ENCODE results near the gene TPD52L1. TPM values are rescaled to one million over a fixed set of nuclear protein-coding genes. Genes with fewer than 3 reads are reported as not detected.

Gene TPD52L1
- total and polyA plus RNA-seq, 2 donors (not counting 3 experiments of a cell fraction or from before 2014, with no cell fraction given), result 0.29 to 0.37 TPM

DNA sequence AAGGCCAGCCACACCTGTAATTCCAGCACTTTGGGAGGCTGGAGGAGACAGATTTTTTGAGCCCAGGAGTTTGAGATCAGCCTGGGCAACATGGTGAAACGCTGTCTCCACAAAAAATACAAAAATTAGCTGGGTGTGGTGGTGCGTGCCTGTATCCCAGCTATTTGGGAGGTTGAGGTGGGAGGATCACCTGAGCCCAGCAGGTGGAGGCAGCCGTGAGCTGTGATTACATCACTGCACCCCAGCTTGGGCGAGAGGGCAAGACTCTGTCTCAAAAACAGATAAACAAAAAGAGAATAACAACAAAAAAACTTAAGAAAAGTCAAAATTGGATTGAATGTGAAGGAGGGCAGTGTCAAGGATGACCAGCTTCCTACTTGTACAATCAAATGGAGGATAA, 2.9 kb downstream of the TPD52L1 start:
- no peak overlapping the region for H3K9ac ChIP-seq (replicated peaks; ENCODE audit: extremely low read depth, insufficient read depth, low read length)
- no peaks in the 10 kb centered on the region for H3K79me2 ChIP-seq (ENCODE audit: control insufficient read depth, insufficient read depth, low read length)
- H3K27me3 ChIP-seq (ENCODE audit: control insufficient read depth in 2 of 2, insufficient read depth in 2 of 2, low read length in 2 of 2), result peaks cover 0 to 8% of the 10 kb centered on the region in 2 experiments
- TF ChIP-seq MYC (IDR thresholded peaks at IDR 0.05; ENCODE audit: low read depth, low read length) (no peak), POLR2AphosphoS5 (IDR thresholded peaks at IDR 0.05; ENCODE audit: insufficient read depth, low read depth, low read length) (no peak), GATA2 (IDR thresholded peaks at IDR 0.05; ENCODE audit: insufficient read depth, insufficient read length, low read depth, low read length) (no peak), CTCF (IDR thresholded peaks at IDR 0.05; ENCODE audit: extremely low read depth in 1 of 2, insufficient read depth in 1 of 2, low read depth in 1 of 2, low read length in 2 of 2) (no peak), FOS (IDR thresholded peaks at IDR 0.05; ENCODE audit: borderline replicate concordance, insufficient read depth, low read length) (no peak), JUN (IDR thresholded peaks at IDR 0.05; ENCODE audit: borderline replicate concordance, insufficient read depth, insufficient read length, low read depth) (no peak), MAX (IDR thresholded peaks at IDR 0.05; ENCODE audit: insufficient read depth, insufficient read length) (no peak), POLR2A (IDR thresholded peaks at IDR 0.05; ENCODE audit: low read depth, low read length) (no peak), EZH2 (IDR thresholded peaks at IDR 0.05; ENCODE audit: borderline replicate concordance, low read depth, low read length, severe bottlenecking) (no peak)
- intact Hi-C loops (cut with micrococcal nuclease) (no loop called here), dilution Hi-C loops (cut with MboI; ENCODE audit: extremely low pct_ligation_motif_present, low sequenced_read_pairs) (no loop called here)
- DNase-seq (ENCODE audit: low read depth, low spot score), result no peak
- no peak overlapping the region for H3K27ac ChIP-seq (ENCODE audit: insufficient read depth, low read depth, low read length)
- CTCF ChIA-PET, result interaction anchor here (0.9 to 1.1 kb wide), 2 partner anchors 37 to 42 kb away, joined by 3 to 4 read pairs; no protein-coding TSS in a partner anchor
- peaks cover 5% of the 10 kb centered on the region for H3K4me1 ChIP-seq (ENCODE audit: control insufficient read depth, extremely low read depth, insufficient read depth, low read length)
- no peaks in the 10 kb centered on the region for H3K9me3 ChIP-seq (replicated peaks; ENCODE audit: control insufficient read depth, insufficient read depth, low read length)
- H2AFZ ChIP-seq (ENCODE audit: low read depth, low read length), result no peak overlapping the region
- H3K9me1 ChIP-seq (replicated peaks; ENCODE audit: control insufficient read depth, extremely low read depth, insufficient read depth, low read length), result no peaks in the 10 kb centered on the region
- BruUV-seq (replicated peaks), result no TSS peak
- no peak overlapping the region for H3K4me2 ChIP-seq (ENCODE audit: insufficient read depth, low read length)
- H3K4me3 ChIP-seq (replicated peaks in 1 of 3; ENCODE audit: insufficient read depth in 1 of 3, low read depth in 1 of 3, low read length in 3 of 3), result no peak overlapping the region
- POLR2A ChIA-PET, result no interaction called here
- no peaks in the 10 kb centered on the region for H4K20me1 ChIP-seq (replicated peaks; ENCODE audit: control insufficient read depth, extremely low read depth, insufficient read depth, low read length)
- no peak for FAIRE-seq
- H3K36me3 ChIP-seq (ENCODE audit: control insufficient read depth in 2 of 2, extremely low read depth in 1 of 2, insufficient read depth in 2 of 2, low read length in 2 of 2), result no peaks in the 10 kb centered on the region

Data from endothelial cell of umbilical vein (primary cell).